HFFc6 (cell line): Measurements from ENCODE around the gene ICOS. TPM values are rescaled to one million over a fixed set of nuclear protein-coding genes. Genes with fewer than 3 reads are reported as not detected.
"Not testable (repeated sequence)": the region's sequence is repeated elsewhere in the genome, so short reads cannot be mapped to it uniquely, and the experiment has no call there.

ENCODE experiments used
- DNase-seq: peaks from one replicate; pipeline ENCODE4 v3.0.0-alpha.2; 2018
- H3K27ac Mint-ChIP-seq: 2 replicates; pipeline ENCODE4 v1.8.0; 2020; ENCODE audit warnings: mild to moderate bottlenecking, mixed read lengths
- H3K27me3 Mint-ChIP-seq: 2 replicates; pipeline ENCODE4 v1.8.0; 2021; ENCODE audit warnings: mild to moderate bottlenecking, moderate library complexity, mixed read lengths; ENCODE audit not compliant: insufficient read depth
- H3K36me3 Mint-ChIP-seq: 2 replicates; pipeline ENCODE4 v1.8.0; 2021; ENCODE audit warnings: low read depth, mixed read lengths
- H3K4me1 Mint-ChIP-seq: 2 replicates; pipeline ENCODE4 v1.8.0; 2020; ENCODE audit warnings: low read depth, mixed read lengths
- H3K4me3 Mint-ChIP-seq: 2 replicates; pipeline ENCODE4 v1.8.0; 2020; ENCODE audit warnings: mild to moderate bottlenecking, moderate library complexity, mixed read lengths
- H3K9me3 Mint-ChIP-seq: 2 replicates; pipeline ENCODE4 v1.8.0; 2020; ENCODE audit warnings: mild to moderate bottlenecking, mixed read lengths
- total RNA-seq, 6 experiments: library from RNA; stranded (reverse); fragmentation: NEBNext Ultra II Directional; extraction: Animal tissue kit (Norgen Biotek cat#: 25700); gene quantifications; 2 replicates in 1 of 6; 3 replicates in 5 of 6; pipeline ENCODE4 v1.2.3, GENCODE V29; 2021
- TF ChIP-seq, protein P1 (sequence below): fragments of 200-600 bp; sonication (generic); IDR thresholded peaks from 2 replicates; pipeline ENCODE4 v1.5.0; 2021; ENCODE audit warnings: antibody characterized with exemption, mild to moderate bottlenecking

The ICOS gene
- total RNA-seq, 6 experiments from 2014 or later, result not detected

DNA sequence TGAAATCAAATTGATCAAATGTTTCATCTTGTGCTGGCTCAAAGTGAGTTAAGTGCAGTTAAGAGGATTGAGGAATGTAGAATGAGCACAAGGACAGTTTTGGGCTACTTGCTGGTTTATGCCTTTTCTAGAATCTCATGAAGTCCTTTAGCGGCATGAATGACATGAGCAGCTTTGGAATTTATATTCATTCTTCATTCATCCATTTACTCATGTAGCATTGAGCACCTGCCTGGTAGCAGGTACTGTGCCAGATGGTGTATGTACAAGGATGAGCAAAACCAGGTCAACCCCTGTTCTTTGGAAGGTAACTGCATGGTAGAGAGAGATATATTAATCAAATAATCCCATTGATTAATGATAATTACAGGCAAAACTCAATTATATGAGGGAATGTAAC is 1.2 kb downstream of the ICOS start:
- Mint-ChIP-seq H3K36me3 (no peaks in the 10 kb centered on the region), H3K4me3 (no peak overlapping the region), H3K27ac (no peak overlapping the region), H3K9me3 (no peaks in the 10 kb centered on the region), H3K4me1 (peaks cover 13% of the 10 kb centered on the region; the same call in 1 of the 2 replicates), H3K27me3 (peaks cover 2% of the 10 kb centered on the region; the same call in 1 of the 2 replicates)
- TF ChIP-seq, protein P1, sequence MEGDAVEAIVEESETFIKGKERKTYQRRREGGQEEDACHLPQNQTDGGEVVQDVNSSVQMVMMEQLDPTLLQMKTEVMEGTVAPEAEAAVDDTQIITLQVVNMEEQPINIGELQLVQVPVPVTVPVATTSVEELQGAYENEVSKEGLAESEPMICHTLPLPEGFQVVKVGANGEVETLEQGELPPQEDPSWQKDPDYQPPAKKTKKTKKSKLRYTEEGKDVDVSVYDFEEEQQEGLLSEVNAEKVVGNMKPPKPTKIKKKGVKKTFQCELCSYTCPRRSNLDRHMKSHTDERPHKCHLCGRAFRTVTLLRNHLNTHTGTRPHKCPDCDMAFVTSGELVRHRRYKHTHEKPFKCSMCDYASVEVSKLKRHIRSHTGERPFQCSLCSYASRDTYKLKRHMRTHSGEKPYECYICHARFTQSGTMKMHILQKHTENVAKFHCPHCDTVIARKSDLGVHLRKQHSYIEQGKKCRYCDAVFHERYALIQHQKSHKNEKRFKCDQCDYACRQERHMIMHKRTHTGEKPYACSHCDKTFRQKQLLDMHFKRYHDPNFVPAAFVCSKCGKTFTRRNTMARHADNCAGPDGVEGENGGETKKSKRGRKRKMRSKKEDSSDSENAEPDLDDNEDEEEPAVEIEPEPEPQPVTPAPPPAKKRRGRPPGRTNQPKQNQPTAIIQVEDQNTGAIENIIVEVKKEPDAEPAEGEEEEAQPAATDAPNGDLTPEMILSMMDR, result no peak
- DNase-seq, result no peak

DNA sequence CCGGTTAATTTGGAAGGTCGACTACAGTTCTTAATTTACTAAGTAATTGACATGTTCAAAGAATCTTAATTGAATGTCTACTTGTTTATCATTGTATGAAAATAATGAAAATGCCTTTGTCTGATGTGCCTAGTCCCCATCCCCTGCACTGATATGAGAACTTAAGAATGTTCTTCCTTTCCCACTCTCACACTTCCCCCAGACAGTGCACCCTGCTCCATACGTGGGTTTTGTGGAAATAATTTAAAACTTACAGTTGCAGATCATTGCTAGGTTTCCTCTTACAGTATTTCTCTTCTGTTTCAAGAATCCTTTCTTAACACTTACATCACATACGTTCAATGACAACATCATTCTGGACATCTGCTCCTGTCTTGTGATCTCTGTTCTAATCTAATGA is 3.5 kb downstream of the ICOS start:
- no peaks in the 10 kb centered on the region for H3K36me3 Mint-ChIP-seq

DNA sequence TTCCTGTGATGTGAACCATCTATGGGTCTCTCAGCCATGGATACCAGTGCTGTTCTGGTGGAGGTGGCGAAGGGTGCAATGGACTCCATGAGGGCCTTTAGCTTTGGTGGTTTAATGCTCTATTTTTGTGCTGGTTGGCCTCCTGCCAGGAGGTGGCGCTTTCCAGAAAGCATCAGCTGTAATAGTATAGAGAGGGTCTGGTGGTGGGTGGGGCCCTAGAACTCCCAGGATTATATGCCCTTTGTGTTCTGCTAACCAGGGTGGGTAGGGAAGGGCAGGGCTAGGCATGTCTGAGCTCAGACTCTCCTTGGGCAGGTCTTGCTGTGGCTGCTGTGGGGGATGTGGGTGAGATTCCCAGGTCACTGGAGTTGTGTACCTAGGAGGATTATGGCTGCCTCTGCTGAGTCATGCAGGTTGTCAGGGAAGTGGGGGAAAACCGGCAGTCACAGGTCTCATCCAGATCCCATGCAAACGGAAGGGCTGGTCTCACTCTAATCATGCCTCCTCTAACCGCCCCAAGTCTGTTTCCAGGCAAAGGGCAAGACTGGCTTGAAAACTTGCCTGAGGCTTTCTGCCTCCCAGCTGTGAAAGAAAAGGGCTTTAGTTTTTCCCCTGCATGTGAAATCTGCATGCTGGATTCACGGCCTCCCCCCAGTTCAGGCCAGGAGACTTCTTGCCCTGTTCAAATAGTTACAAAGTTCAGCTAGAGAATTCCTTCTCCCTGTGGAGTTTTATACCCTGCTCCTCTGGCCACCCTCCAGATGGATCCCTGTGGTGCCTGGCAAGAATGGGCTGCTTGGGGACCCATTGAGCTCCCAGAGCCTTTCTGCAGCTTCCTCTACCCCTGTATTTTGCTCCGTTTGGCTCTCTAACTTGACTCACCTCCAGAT is 7.2 kb downstream of the ICOS start:
- H3K27me3 Mint-ChIP-seq, H3K27ac Mint-ChIP-seq, DNase-seq, H3K4me3 Mint-ChIP-seq, H3K4me1 Mint-ChIP-seq, H3K9me3 Mint-ChIP-seq, H3K36me3 Mint-ChIP-seq: not testable (repeated sequence)

More for the DNA sequence above, 3.5 kb downstream of the ICOS start:
- no peaks in the 10 kb centered on the region for H3K9me3 Mint-ChIP-seq
- peaks cover 3% of the 10 kb centered on the region; the same call in 1 of the 2 replicates for H3K27me3 Mint-ChIP-seq
- no peak for DNase-seq
- no peaks in the 10 kb centered on the region for H3K4me1 Mint-ChIP-seq
- TF ChIP-seq, protein P1, result no peak
- H3K4me3 Mint-ChIP-seq, result no peak overlapping the region
- H3K27ac Mint-ChIP-seq, result no peak overlapping the region

DNA sequence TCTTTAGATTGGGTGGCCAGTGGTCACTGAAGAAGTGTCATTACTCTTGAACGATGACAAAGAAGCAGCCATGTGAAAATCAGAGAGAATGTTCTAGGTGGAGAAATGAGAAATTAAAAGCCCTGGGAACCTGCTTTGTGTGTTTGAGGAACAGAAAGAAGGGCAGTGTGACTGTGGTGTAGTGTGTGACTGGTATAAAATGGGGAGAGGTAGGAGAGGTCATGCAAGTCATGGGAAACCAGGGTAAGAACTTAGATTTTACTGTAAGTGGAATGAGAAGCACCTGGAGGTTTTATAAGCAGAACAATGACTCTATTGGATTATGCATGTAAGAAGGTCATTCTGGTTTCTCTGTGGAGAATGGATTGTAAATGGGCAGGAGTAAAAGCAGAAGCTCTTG is 12.2 kb downstream of the ICOS start:
- H3K27ac Mint-ChIP-seq, result no peak overlapping the region
- peaks cover 7% of the 10 kb centered on the region for H3K4me1 Mint-ChIP-seq
- TF ChIP-seq, protein P1, result no peak
- no peak for DNase-seq
- no peaks in the 10 kb centered on the region for H3K36me3 Mint-ChIP-seq
- H3K9me3 Mint-ChIP-seq, result no peaks in the 10 kb centered on the region
- H3K4me3 Mint-ChIP-seq, result no peak overlapping the region
- peaks cover 7% of the 10 kb centered on the region for H3K27me3 Mint-ChIP-seq

DNA sequence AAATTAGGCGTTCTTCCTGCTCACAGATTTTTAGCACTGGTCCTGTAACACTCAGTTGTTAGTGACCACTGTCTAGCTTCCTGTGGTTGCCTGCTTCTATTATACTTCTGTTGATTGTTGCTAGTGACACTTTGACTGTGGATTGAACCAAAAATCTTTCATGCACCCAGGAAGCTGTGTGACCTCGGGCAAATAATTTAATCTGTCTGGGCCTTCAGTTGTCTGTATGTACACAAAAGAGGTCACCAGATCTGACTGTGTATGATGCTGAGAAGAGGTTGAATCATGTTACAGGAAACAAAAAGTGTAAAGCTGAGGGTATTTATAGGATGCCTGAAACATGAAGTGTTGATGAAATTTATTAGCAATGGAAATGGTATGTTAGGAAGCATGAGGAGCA is 12.7 kb downstream of the ICOS start:
- peaks cover 7% of the 10 kb centered on the region for H3K27me3 Mint-ChIP-seq
- H3K27ac Mint-ChIP-seq, result no peak overlapping the region
- H3K36me3 Mint-ChIP-seq, result no peaks in the 10 kb centered on the region
- H3K9me3 Mint-ChIP-seq, result no peaks in the 10 kb centered on the region
- DNase-seq, result no peak
- no peak overlapping the region for H3K4me3 Mint-ChIP-seq
- peaks cover 7% of the 10 kb centered on the region for H3K4me1 Mint-ChIP-seq
- TF ChIP-seq, protein P1, result no peak

DNA sequence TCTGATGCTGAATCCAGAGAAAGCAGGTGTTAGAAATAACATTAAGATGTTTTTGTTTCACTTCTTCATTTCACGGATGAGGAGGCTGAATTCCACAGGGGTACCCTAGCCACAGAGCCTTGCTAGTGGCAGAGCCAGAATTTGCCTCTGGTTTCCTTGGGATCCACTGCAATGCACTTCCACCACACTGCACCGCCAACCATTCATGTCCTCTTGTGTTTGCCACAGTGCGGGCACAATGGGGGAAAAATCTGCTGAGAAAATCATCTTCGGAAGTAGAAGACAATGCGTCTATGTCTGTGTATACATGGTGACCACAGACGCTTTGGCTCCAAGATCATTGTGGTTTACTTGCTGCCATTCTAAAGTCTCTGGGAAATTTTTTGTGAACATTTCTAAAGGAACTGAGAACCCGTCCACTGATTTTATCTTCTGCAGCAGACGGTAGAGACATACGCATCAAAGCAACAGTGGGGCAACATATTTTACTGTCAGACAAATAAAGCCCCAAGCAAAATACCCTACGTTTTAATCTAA is 14.9 kb downstream of the ICOS start:
- H3K9me3 Mint-ChIP-seq, result no peaks in the 10 kb centered on the region
- H3K4me1 Mint-ChIP-seq, result peaks cover 7% of the 10 kb centered on the region
- H3K36me3 Mint-ChIP-seq, result no peaks in the 10 kb centered on the region
- H3K27me3 Mint-ChIP-seq, result peaks cover 6% of the 10 kb centered on the region
- TF ChIP-seq, protein P1, result no peak
- no peak for DNase-seq
- H3K27ac Mint-ChIP-seq, result no peak overlapping the region
- H3K4me3 Mint-ChIP-seq, result no peak overlapping the region
